Measurements from ENCODE around the gene PCDHGA6. TPM values are rescaled to one million over a fixed set of nuclear protein-coding genes. Genes with fewer than 3 reads are reported as not detected.
"Not testable (repeated sequence)": the region's sequence is repeated elsewhere in the genome, so short reads cannot be mapped to it uniquely, and the experiment has no call there.

The PCDHGA6 gene
- total RNA-seq, 4 donors from 2014 or later = 3.1 to 6.2 (median 3.4) TPM

DNA sequence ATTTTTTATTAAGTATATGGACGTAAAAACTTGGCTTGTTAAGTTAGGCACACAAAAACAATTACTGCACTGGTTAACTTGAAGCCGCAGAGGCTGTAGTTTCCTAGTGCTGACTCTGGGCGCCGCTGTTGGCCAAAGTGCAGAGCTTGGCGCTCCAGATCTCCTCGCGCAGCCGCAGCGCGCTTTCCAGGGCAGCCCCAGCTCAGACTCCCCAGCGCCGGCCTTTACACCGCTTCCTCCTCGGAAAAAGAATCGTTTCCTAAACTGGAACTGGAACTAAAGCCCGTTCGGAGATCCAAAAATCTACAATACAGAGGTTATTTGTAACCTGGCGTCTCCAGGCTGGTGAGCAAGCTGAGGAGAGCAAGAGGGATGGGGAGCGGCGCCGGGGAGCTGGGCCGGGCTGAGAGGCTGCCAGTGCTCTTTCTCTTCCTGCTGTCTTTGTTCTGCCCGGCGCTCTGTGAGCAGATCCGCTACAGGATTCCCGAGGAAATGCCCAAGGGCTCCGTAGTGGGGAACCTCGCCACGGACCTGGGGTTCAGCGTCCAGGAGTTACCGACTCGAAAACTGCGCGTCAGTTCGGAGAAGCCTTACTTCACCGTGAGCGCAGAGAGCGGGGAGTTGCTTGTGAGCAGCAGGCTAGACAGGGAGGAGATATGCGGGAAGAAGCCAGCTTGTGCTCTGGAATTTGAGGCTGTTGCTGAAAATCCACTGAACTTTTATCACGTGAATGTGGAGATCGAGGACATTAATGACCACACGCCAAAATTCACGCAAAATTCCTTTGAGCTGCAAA lies 24.3 kb downstream of the PCDHGA6 start, which contains the start of gene PCDHGB5:
Gene PCDHGB5 (plus strand): TSS at position 192 of the 796 bp plus-strand sequence. CDS start 181 bp downstream, at position 373.
- TF ChIP-seq, protein P1, sequence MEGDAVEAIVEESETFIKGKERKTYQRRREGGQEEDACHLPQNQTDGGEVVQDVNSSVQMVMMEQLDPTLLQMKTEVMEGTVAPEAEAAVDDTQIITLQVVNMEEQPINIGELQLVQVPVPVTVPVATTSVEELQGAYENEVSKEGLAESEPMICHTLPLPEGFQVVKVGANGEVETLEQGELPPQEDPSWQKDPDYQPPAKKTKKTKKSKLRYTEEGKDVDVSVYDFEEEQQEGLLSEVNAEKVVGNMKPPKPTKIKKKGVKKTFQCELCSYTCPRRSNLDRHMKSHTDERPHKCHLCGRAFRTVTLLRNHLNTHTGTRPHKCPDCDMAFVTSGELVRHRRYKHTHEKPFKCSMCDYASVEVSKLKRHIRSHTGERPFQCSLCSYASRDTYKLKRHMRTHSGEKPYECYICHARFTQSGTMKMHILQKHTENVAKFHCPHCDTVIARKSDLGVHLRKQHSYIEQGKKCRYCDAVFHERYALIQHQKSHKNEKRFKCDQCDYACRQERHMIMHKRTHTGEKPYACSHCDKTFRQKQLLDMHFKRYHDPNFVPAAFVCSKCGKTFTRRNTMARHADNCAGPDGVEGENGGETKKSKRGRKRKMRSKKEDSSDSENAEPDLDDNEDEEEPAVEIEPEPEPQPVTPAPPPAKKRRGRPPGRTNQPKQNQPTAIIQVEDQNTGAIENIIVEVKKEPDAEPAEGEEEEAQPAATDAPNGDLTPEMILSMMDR (IDR thresholded peaks at IDR 0.05; ENCODE audit: low read depth) = not testable (repeated sequence)

DNA sequence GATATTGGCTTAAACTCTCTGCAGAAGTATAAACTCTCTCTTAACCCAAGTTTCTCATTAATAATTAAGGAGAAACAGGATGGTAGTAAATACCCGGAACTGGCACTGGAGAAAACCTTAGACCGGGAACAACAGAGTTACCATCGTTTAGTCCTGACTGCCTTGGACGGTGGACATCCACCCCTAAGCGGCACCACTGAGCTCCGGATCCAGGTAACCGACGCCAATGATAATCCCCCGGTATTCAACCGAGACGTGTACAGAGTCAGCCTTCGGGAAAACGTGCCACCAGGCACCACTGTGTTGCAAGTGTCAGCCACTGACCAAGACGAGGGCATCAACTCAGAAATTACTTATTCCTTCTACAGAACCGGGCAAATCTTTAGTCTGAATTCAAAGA lies 24.9 kb downstream of the PCDHGA6 start:
- TF ChIP-seq, protein P1 (IDR thresholded peaks at IDR 0.05; ENCODE audit: low read depth) = no peak

DNA sequence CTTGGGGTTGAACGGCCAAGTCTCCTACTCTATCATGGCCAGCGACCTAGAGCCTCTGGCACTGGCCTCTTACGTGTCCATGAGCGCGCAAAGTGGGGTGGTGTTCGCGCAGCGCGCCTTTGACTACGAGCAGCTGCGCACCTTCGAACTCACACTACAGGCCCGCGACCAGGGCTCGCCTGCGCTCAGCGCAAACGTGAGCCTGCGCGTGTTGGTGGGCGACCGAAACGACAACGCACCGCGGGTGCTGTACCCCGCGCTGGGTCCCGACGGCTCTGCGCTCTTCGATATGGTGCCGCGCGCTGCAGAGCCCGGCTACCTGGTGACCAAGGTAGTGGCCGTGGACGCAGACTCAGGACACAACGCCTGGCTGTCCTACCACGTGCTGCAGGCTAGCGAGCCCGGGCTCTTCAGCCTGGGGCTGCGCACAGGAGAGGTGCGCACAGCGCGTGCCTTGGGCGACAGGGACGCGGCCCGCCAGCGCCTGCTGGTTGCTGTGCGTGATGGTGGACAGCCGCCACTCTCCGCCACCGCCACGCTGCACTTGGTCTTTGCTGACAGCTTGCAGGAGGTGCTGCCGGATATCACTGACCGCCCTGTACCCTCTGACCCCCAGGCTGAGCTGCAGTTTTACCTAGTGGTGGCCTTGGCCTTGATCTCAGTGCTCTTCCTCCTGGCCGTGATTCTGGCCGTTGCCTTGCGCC lies 26.0 kb downstream of the PCDHGA6 start:
- TF ChIP-seq, protein P1 (IDR thresholded peaks at IDR 0.05; ENCODE audit: low read depth) = no peak

DNA sequence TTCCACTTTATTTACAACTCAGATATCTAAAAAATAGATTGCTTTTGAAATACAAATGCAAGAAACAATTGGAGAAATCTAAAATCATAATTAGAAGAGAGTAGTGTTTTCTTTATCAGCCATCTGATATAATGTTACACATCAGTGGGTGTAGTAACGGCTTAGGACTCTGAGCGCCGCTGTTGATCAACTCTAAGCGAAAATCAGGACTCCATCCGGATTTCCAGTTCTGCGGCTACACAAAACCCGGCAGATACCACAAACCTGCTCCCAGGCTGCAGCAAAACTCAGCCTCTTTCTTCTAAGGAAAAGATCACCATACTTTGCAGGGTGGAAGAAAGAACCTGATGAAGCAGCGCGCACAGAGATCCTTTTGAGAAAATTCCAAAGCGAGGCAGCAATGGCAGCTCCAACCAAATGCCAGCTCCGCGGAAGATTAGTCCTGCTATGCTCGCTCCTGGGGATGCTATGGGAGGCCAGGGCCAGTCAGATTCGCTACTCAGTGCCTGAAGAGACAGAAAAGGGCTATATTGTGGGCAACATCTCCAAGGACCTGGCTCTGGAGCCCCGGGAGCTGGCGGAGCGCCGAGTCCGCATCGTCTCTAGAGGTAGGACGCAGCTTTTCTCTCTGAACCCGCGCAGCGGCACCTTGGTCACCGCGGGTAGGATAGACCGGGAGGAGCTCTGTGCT lies 29.0 kb downstream of the PCDHGA6 start, which contains the start of gene PCDHGA9:
Gene PCDHGA9 (plus strand): TSS at position 226 of the 691 bp plus-strand sequence. CDS start 175 bp downstream, at position 401.
- TF ChIP-seq, protein P1 (IDR thresholded peaks at IDR 0.05; ENCODE audit: low read depth) = no peak

DNA sequence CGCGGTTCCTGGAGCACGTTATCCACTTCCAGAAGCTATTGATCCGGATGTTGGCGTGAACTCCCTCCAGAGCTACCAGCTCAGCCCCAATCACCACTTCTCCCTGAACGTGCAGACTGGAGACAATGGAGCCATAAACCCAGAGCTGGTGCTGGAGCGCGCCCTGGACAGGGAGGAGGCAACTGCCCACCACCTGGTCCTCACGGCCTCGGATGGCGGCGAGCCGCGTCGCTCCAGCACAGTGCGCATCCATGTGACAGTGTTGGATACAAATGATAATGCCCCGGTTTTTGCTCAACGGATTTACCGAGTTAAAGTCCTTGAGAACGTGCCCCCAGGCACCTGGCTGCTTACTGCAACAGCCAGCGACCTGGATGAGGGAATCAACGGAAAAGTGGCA lies 29.7 kb downstream of the PCDHGA6 start:
- TF ChIP-seq, protein P1 (IDR thresholded peaks at IDR 0.05; ENCODE audit: low read depth) = no peak

DNA sequence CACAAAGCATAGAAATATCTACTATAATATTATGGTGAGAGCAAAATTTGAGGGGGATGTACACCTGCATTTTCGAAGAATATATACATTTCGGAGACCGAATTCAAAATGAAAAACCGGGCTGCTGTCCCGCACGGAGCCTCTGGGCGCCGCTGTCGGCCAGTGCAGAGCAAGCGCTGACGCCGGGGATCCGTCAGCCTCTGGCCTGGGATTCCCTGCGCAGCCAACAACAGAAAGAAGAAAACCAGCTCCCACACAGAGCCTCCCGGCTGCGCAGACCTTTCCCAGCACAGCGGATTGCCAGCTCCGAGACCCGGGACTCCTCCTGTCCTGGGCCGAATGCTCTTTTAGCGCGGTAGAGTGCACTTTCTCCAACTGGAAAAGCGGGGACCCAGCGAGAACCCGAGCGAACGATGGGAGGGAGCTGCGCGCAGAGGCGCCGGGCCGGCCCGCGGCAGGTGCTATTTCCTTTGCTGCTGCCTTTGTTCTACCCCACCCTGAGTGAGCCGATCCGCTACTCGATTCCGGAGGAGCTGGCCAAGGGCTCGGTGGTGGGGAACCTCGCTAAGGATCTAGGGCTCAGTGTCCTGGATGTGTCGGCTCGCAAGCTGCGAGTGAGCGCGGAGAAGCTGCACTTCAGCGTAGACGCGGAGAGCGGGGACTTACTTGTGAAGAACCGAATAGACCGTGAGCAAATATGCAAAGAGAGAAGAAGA lies 34.3 kb downstream of the PCDHGA6 start, which contains the start of gene PCDHGB6:
Gene PCDHGB6 (plus strand): TSS at position 232 of the 716 bp plus-strand sequence. CDS start 182 bp downstream, at position 414.
- TF ChIP-seq, protein P1 (IDR thresholded peaks at IDR 0.05; ENCODE audit: low read depth) = not testable (repeated sequence)
